T-helper 9 cell (primary cell): ENCODE measurements around the gene RCOR1.
A peak's percentile ranks its signal among the peaks of the same experiment; 100 is the strongest.
"Not testable (repeated sequence)": the region's sequence is repeated elsewhere in the genome, so short reads cannot be mapped to it uniquely, and the experiment has no call there.

Experiments
- DNase-seq: peaks from one replicate; pipeline ENCODE4 v3.0.0-alpha.2; 2020
- total RNA-seq, 2 donors: gene quantifications; one replicate each; lab custom pipeline; 2026; lab: John Stamatoyannopoulos, UW

Gene RCOR1
- total RNA-seq: 46.6 to 50.2 reads per million in 2 donors

GRCh38 chr14:102591944-102592762 is at the start of gene RCOR1:
RCOR1 (plus strand) TSS chr14:102592649; CDS start chr14:102592887, 238 bp downstream.
- peak; percentile 98 for DNase-seq

GRCh38 chr14:102544046-102544746 is 48.3 kb upstream of the RCOR1 start:
- DNase-seq: no peak

GRCh38 chr14:102544747-102545460 is 47.5 kb upstream of the RCOR1 start:
- DNase-seq: no peak

GRCh38 chr14:102545461-102546265 is 46.8 kb upstream of the RCOR1 start:
- DNase-seq: no peak

GRCh38 chr14:102548616-102549240 is 43.7 kb upstream of the RCOR1 start:
- DNase-seq: no peak

GRCh38 chr14:102550927-102551401 is 41.5 kb upstream of the RCOR1 start:
- DNase-seq: not testable (repeated sequence)

GRCh38 chr14:102551995-102552705 is 40.3 kb upstream of the RCOR1 start:
- DNase-seq: no peak

GRCh38 chr14:102554821-102555819 is 37.3 kb upstream of the RCOR1 start:
- DNase-seq: peak; percentile 39

GRCh38 chr14:102556098-102556677 is 36.3 kb upstream of the RCOR1 start:
- no peak for DNase-seq

GRCh38 chr14:102557434-102558226 is 34.8 kb upstream of the RCOR1 start:
- no peak for DNase-seq

- DNase-seq: no peak
These were observed 33.9 kb upstream of the RCOR1 start for GRCh38 chr14:102558556-102558955.

GRCh38 chr14:102560458-102561261 is 31.8 kb upstream of the RCOR1 start:
- no peak for DNase-seq

- DNase-seq: no peak
These were observed 27.0 kb upstream of the RCOR1 start for GRCh38 chr14:102565331-102565887.

GRCh38 chr14:102565959-102566358 is 26.5 kb upstream of the RCOR1 start:
- DNase-seq: no peak

- DNase-seq: no peak
These were observed 24.3 kb upstream of the RCOR1 start for GRCh38 chr14:102568115-102568614.

- no peak for DNase-seq
These were observed 22.0 kb upstream of the RCOR1 start for GRCh38 chr14:102570334-102570995.

- no peak for DNase-seq
These were observed 21.4 kb upstream of the RCOR1 start for GRCh38 chr14:102571043-102571442.
